Adrenal gland (tissue), 12 donors: ENCODE data around the gene ALLC. TPM values are rescaled to one million over a fixed set of nuclear protein-coding genes. Genes with fewer than 3 reads are reported as not detected.

Experiments used
- DNase-seq, 7 donors: peaks; one replicate each; pipeline ENCODE4 v3.0.0-alpha.2; 2019 to 2020
- H3K27ac ChIP-seq, 5 donors: fragments of 200-600 bp; sonication (generic) in 4 of 5; 1 replicate in 3 of 5; 2 replicates in 2 of 5; pipeline versions ENCODE4 v1.5.1 to v1.8.0; 2016 to 2020; ENCODE audit warnings: mild to moderate bottlenecking in 1 of 5
- H3K27me3 ChIP-seq: fragments of 200-600 bp; 2 replicates; pipeline ENCODE4 v1.8.0; 2021
- H3K36me3 ChIP-seq, 2 donors: fragments of 200-600 bp; replicated peaks in 1 of 2; 1 replicate in 1 of 2; 2 replicates in 1 of 2; pipeline versions ENCODE4 v1.5.1 to v1.8.0; 2018 to 2022
- H3K4me1 ChIP-seq, 2 donors: fragments of 200-600 bp; replicated peaks in 1 of 2; 1 replicate in 1 of 2; 2 replicates in 1 of 2; pipeline versions ENCODE4 v1.5.1 to v1.8.0; 2018 to 2021
- H3K4me3 ChIP-seq, 4 donors: fragments of 200-600 bp; sonication (generic) in 3 of 4; one replicate each; pipeline ENCODE4 v1.5.1; 2016 to 2018
- H3K9me3 ChIP-seq, 3 donors: fragments of 200-600 bp; sonication (generic) in 1 of 3; replicated peaks in 1 of 3; 1 replicate in 2 of 3; 2 replicates in 1 of 3; pipeline versions ENCODE4 v1.5.1 to v1.8.0; 2016 to 2021
- POLR2A ChIP-seq, 2 donors: fragments of 450-650 bp; IDR thresholded peaks; one replicate each; pipeline ENCODE4 v1.6.1; 2017; ENCODE audit warnings: antibody characterized with exemption in 2 of 2, mild to moderate bottlenecking in 2 of 2, moderate library complexity in 1 of 2
- WGBS, 4 donors: extraction: QIAGEN DNeasy Blood & Tissue Kit in 2 of 4; methylation state at CpG; one replicate each; pipeline versions ENCODE4 v1.1.5 to v1.1.7; 2013 to 2017; 5-methylcytosine and 5-hydroxymethylcytosine counted together
- intact Hi-C, 2 donors: fragments of 100-400 bp; cut with DNase I; formaldehyde crosslinking; loops; one replicate each; pipeline versions ENCODE4 v1.14.1 to v1.15.0; 2022 to 2023
- polyA plus RNA-seq, 3 donors: library from polyadenylated mRNA; stranded (reverse); fragments of 200-250 nt in 2 of 3; fragments of 350-450 nt in 1 of 3; fragmentation: Illumina TruSeq in 1 of 3; extraction: RNeasy Lipid Tissue Mini Kit (QIAGEN cat#74804) in 1 of 3; gene quantifications; one replicate each; pipeline ENCODE4 v1.2.3, GENCODE V29; 2013 to 2014
- total RNA-seq, 9 donors: library from RNA; depleted of rRNA in 4 of 9; stranded (reverse); fragments of >200 nt in 4 of 9; fragments of 120-200 nt in 1 of 9; fragmentation: NEBNext Ultra II Directional in 1 of 9; extraction: Animal tissue kit (Norgen Biotek cat#: 25700) in 1 of 9; gene quantifications; one replicate each; pipeline versions ENCODE4 v1.1.0 to v1.2.4, GENCODE V29; 2013 to 2023
- TF ChIP-seq, protein P1 (sequence below), 6 experiments: fragments of 450-650 bp in 4 of 6; fragments of 200-600 bp in 2 of 6; sonication (generic) in 1 of 6; IDR thresholded peaks; 1 replicate in 5 of 6; 2 replicates in 1 of 6; pipeline versions ENCODE4 v1.5.1 to v1.8.0; 2016 to 2021; ENCODE audit warnings: antibody characterized with exemption in 6 of 6, mild to moderate bottlenecking in 2 of 6, moderate library complexity in 1 of 6
- donor health status: healthy with polysubstance abuse.
- donor health status: Bipolar disorder and iron deficiency.
- donor health status: DM: yes; HTN: yes; CAD: no.
- donor health status: DM: no; HTN: no; CAD: no.
- donor health status: DM: no; HTN: no; CAD: no.
- donor health status: DM: yes; HTN: yes; CAD: no.

The ALLC gene
- total and polyA plus RNA-seq, 12 donors: 0.07 to 7.9 (median 0.72) TPM; not detected in 5

DNA sequence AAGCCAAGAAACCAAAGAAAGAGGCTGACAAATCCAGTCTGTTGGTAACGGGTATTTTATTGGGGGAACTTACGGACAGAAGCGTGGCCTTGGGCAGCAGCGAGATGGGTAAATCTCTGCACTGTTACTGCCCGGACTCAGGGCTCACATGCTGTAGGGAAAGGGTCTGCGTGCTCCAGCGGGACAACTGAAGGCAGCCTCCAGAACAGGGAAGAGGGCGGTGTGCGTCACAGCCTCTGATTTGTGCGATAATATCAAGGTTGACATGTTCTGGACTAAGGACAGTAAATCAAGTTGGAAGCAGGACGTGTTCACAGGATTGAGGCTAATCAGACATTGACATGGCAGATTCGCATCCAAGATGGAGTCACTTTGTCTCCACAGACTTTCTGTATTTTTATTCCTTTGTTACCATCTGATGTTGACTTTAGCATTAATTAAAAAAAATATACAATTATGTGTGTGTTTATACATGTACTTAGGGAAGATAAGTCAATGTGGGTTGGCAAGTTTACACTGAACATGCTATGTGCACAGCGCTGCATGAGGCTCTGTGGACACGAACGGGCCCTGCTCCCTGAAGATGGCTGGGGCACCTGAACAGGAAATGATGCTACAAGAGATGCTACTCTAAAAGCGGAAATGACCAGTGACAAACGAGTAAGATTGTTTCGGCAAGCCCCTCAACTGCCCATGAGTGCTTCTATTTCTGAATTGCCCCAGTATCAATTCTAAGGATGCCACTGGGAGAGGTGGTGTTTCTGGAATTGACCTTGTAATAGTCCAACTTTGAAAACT, 22.7 kb downstream of the ALLC start:
- H3K4me3 ChIP-seq: no peak overlapping the region
- TF ChIP-seq, protein P1, sequence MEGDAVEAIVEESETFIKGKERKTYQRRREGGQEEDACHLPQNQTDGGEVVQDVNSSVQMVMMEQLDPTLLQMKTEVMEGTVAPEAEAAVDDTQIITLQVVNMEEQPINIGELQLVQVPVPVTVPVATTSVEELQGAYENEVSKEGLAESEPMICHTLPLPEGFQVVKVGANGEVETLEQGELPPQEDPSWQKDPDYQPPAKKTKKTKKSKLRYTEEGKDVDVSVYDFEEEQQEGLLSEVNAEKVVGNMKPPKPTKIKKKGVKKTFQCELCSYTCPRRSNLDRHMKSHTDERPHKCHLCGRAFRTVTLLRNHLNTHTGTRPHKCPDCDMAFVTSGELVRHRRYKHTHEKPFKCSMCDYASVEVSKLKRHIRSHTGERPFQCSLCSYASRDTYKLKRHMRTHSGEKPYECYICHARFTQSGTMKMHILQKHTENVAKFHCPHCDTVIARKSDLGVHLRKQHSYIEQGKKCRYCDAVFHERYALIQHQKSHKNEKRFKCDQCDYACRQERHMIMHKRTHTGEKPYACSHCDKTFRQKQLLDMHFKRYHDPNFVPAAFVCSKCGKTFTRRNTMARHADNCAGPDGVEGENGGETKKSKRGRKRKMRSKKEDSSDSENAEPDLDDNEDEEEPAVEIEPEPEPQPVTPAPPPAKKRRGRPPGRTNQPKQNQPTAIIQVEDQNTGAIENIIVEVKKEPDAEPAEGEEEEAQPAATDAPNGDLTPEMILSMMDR (IDR thresholded peaks at IDR 0.05): no peak
- no peak for TF ChIP-seq POLR2A (IDR thresholded peaks at IDR 0.05)
- H3K27me3 ChIP-seq: no peaks in the 10 kb centered on the region
- H3K4me1 ChIP-seq: no peaks in the 10 kb centered on the region
- no peaks in the 10 kb centered on the region for H3K36me3 ChIP-seq
- no peak overlapping the region for H3K27ac ChIP-seq
- H3K9me3 ChIP-seq: no peaks in the 10 kb centered on the region
- peak in 2 of 7 donors; percentile 31 to 55 for DNase-seq
- intact Hi-C loops: no loop called here
- 71 to 83% (median 79%) methylated on average over 18 of the region's 18 CpGs for whole genome bisulfite sequencing, 4 donors

DNA sequence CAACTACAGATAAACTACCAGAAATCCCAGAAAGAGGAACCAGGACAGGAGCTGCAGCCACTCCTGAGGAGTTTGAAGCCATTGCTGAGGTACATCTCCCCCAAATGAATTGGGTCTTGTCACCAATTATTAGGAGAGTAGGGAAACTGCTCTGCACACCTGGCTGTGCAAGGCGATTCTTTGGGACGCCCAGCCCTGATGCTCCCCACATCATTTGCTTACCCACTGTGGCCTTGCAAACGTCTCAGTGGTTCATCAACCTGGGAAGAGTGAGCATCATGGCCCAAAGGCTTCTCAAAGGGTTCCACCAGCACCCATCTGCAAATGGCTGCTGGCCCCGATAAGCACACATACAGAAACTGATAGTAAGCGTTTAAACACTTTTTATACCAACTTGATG, 23.6 kb downstream of the ALLC start:
- TF ChIP-seq POLR2A (IDR thresholded peaks at IDR 0.05): no peak
- TF ChIP-seq, protein P1 (IDR thresholded peaks at IDR 0.05): no peak
- no peak for DNase-seq
- H3K4me1 ChIP-seq: no peaks in the 10 kb centered on the region

DNA sequence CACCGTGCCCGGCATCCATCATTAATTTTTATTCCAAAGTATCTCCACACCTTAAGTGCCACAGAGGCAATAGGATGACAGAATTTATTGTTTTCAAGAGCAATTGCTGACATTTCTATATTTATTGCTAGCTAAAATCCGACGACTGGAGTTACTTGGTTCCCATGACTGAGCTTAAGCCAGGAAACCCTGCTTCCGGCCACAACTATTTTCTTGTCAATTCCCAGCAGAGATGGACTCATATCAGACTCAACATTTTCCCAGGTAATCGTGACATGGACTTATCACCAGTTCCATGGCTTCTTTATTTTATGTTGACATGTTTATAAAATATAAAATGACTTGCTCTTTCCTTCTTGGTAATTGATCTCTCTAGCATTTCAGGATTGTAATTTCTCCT, 24.8 kb downstream of the ALLC start:
- Histone ChIP-seq H3K4me3 (no peak overlapping the region), H3K27ac (no peak overlapping the region), H3K9me3 (no peaks in the 10 kb centered on the region), H3K4me1 (no peaks in the 10 kb centered on the region), H3K27me3 (no peaks in the 10 kb centered on the region), H3K36me3 (no peaks in the 10 kb centered on the region)
- 76 to 84% (median 77%) methylated on average over 6 of the region's 6 CpGs for WGBS, 4 donors
- intact Hi-C loops: no loop called here
- DNase-seq: no peak
- TF ChIP-seq POLR2A (IDR thresholded peaks at IDR 0.05): no peak
- TF ChIP-seq, protein P1 (IDR thresholded peaks at IDR 0.05): no peak

More for the DNA sequence above, 23.6 kb downstream of the ALLC start:
- intact Hi-C loops: no loop called here
- Histone ChIP-seq H3K9me3 (no peaks in the 10 kb centered on the region), H3K4me3 (no peak overlapping the region), H3K27ac (no peak overlapping the region), H3K27me3 (no peaks in the 10 kb centered on the region), H3K36me3 (no peaks in the 10 kb centered on the region)
- 87 to 97% (median 90%) methylated on average over 3 to 5 of the region's 5 CpGs for WGBS, 4 donors

DNA sequence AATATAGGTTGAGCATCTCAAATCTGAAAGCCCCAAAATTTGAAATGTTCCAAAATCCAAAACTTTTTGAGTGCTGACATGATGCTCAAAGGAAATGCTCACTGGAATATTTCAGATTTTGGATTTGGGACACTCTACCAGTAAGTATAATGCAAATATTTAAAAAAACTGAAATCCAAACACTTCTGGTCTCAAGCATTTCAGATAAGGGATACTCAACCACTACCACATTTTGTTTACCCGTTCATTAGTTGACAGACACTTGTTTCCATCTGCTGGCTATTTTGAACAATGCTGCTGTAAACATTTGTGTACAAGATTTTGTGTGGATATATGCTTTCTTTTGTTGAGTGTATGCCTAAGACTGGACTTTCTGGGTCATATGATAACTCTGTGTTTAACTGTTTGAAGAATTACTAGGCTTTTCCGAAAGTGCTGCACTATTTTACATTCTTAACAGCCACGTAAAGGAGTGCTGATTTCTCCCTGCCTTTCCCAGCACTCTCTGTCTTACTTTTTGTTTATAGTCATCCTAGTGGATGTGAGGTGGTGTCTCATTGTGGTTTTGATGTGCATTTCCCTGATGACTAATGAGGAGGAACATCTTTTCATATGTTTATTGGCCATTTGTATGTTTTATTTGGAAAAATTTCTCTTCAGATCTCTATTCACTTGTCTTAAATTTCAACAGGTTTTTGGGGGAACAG, 25.9 kb downstream of the ALLC start:
- Histone ChIP-seq H3K4me3 (no peak overlapping the region), H3K27ac (no peak overlapping the region), H3K36me3 (no peaks in the 10 kb centered on the region), H3K4me1 (no peaks in the 10 kb centered on the region), H3K9me3 (no peaks in the 10 kb centered on the region), H3K27me3 (no peaks in the 10 kb centered on the region)
- WGBS, 4 donors: 59 to 77% (median 65%) methylated on average over 3 of the region's 3 CpGs
- DNase-seq: no peak
- intact Hi-C loops: no loop called here
- no peak for TF ChIP-seq POLR2A (IDR thresholded peaks at IDR 0.05)
- TF ChIP-seq, protein P1 (IDR thresholded peaks at IDR 0.05): no peak
